GM12892 (cell line): ENCODE measurements around the gene TBC1D2B.

Source experiments
- POLR2A ChIP-seq: IDR thresholded peaks from 2 replicates; pipeline ENCODE4 v1.6.1; 2011; ENCODE audit warnings: low read depth, low read length, control low read depth
- POLR2AphosphoS5 ChIP-seq: IDR thresholded peaks from 2 replicates; pipeline ENCODE4 v1.6.1; 2011; ENCODE audit warnings: low read depth, low read length, control low read depth

DNA sequence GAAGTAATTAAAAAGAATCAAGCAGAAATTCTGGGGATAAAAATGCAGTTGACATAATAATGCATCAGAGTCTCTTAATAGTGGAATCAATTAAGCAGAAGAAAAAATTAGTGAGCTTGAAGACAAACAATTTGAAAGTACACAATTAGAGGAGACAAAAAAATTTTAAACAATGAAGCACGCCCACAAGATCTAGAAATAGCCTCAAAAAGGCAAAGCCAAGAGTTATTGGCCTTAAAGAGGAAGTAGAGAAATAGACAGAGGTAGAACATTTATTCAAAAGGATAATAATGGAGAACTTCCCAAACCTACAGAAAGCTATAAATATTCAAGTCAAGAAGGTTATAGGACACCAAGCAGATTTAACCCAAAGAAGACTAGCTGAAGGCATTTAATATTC lies 113.3 kb downstream of the TBC1D2B start:
- TF ChIP-seq POLR2AphosphoS5 (no peak), POLR2A (no peak)
